NB4 (cell line): Measurements from ENCODE around the gene SUV39H2.

Experiments used
- DNase-seq: peaks from one replicate; pipeline ENCODE4 v3.0.0; 2010; ENCODE audit warnings: low read depth
- H3K4me3 ChIP-seq: one replicate; pipeline ENCODE4 v1.5.1; 2011; ENCODE audit warnings: mild to moderate bottlenecking, low read depth, low read length, moderate library complexity
- CTCF ChIP-seq: IDR thresholded peaks from one replicate; pipeline ENCODE4 v1.5.1; 2012; ENCODE audit warnings: low read depth, low read length
- MAX ChIP-seq: IDR thresholded peaks from 2 replicates; pipeline ENCODE4 v1.6.1; 2011; ENCODE audit warnings: low read depth, low read length
- MYC ChIP-seq: IDR thresholded peaks from 2 replicates; pipeline ENCODE4 v1.6.1; 2011; ENCODE audit warnings: low read depth, low read length
- POLR2A ChIP-seq: IDR thresholded peaks from 2 replicates; pipeline ENCODE4 v1.6.1; 2011; ENCODE audit warnings: mild to moderate bottlenecking; ENCODE audit not compliant: insufficient read length; ENCODE audit errors: extremely low read depth

The SUV39H2 gene

GRCh38 chr10:14916600-14916999, 37.9 kb downstream of the SUV39H2 start:
- TF ChIP-seq MYC (no peak), CTCF (no peak), POLR2A (no peak), MAX (no peak)
- DNase-seq, result no peak
- no peak overlapping the region for H3K4me3 ChIP-seq

- no peak for TF ChIP-seq CTCF
- no peak for TF ChIP-seq MAX
- TF ChIP-seq MYC, result no peak
- TF ChIP-seq POLR2A, result no peak
- no peak for DNase-seq
- no peak overlapping the region for H3K4me3 ChIP-seq
These were observed 39.2 kb downstream of the SUV39H2 start for GRCh38 chr10:14917827-14918226.

- no peak overlapping the region for H3K4me3 ChIP-seq
- TF ChIP-seq CTCF (no peak), MAX (no peak), POLR2A (no peak), MYC (no peak)
- DNase-seq, result no peak
These were observed 40.3 kb downstream of the SUV39H2 start for GRCh38 chr10:14918964-14919363.

- H3K4me3 ChIP-seq, result no peak overlapping the region
- DNase-seq, result no peak
- no peak for TF ChIP-seq MAX
- no peak for TF ChIP-seq MYC
- no peak for TF ChIP-seq CTCF
These were observed 45.3 kb downstream of the SUV39H2 start for GRCh38 chr10:14924013-14924412.

GRCh38 chr10:14925268-14925667, 46.6 kb downstream of the SUV39H2 start:
- DNase-seq, result no peak
- TF ChIP-seq MAX, result no peak
- no peak for TF ChIP-seq POLR2A
- TF ChIP-seq MYC, result no peak
- no peak for TF ChIP-seq CTCF
- H3K4me3 ChIP-seq, result no peak overlapping the region

GRCh38 chr10:14926061-14926470, 47.4 kb downstream of the SUV39H2 start:
- no peak for TF ChIP-seq POLR2A
- no peak for TF ChIP-seq MAX
- TF ChIP-seq MYC, result no peak
- no peak for TF ChIP-seq CTCF
- no peak for DNase-seq

More at GRCh38 chr10:14926061-14926470, 47.4 kb downstream of the SUV39H2 start:
- H3K4me3 ChIP-seq, result no peak overlapping the region
